Lung (tissue), 12 donors: Measurements from ENCODE around the gene RLN3. TPM values are rescaled to one million over a fixed set of nuclear protein-coding genes. Genes with fewer than 3 reads are reported as not detected.

Source experiments
- ATAC-seq: fragments of 200-7000 bp; cut with Tn5 transposase; one replicate; pipeline ENCODE4 v1.9.1; 2020; ENCODE audit warnings: moderate number of reproducible peaks; ENCODE audit not compliant: insufficient read depth, low FRiP score
- DNase-seq, 3 donors: peaks; one replicate each; pipeline ENCODE4 v3.0.0-alpha.2; 2013 to 2017
- H3K27ac ChIP-seq, 2 donors: one replicate each; pipeline ENCODE4 v1.5.1; 2013; ENCODE audit warnings: mild to moderate bottlenecking in 2 of 2, moderate library complexity in 2 of 2, control low read depth in 1 of 2, inconsistent platforms in 1 of 2, low read depth in 1 of 2, low read length in 1 of 2
- H3K27me3 ChIP-seq, 3 donors: one replicate each; pipeline ENCODE4 v1.5.1; 2013; ENCODE audit warnings: low read length in 2 of 3; ENCODE audit not compliant: control insufficient read depth in 3 of 3, insufficient read depth in 3 of 3
- H3K36me3 ChIP-seq, 4 donors: one replicate each; pipeline ENCODE4 v1.5.1; 2013; ENCODE audit warnings: low read length in 4 of 4, mild to moderate bottlenecking in 1 of 4, moderate library complexity in 1 of 4; ENCODE audit not compliant: control insufficient read depth in 4 of 4, insufficient read depth in 4 of 4
- H3K4me1 ChIP-seq, 5 donors: one replicate each; pipeline ENCODE4 v1.5.1; 2013; ENCODE audit warnings: low read length in 5 of 5, mild to moderate bottlenecking in 2 of 5, moderate library complexity in 1 of 5; ENCODE audit not compliant: control insufficient read depth in 5 of 5, insufficient read depth in 5 of 5
- H3K4me3 ChIP-seq: one replicate; pipeline ENCODE4 v1.5.1; 2013; ENCODE audit warnings: mild to moderate bottlenecking, control low read depth, moderate library complexity
- H3K9ac ChIP-seq, 2 donors: one replicate each; pipeline ENCODE4 v1.5.1; 2013; ENCODE audit warnings: low read length in 2 of 2, control low read depth in 1 of 2; ENCODE audit not compliant: insufficient read depth in 1 of 2
- H3K9me3 ChIP-seq, 4 donors: one replicate each; pipeline ENCODE4 v1.5.1; 2013; ENCODE audit warnings: low read length in 3 of 4, mild to moderate bottlenecking in 1 of 4, moderate library complexity in 1 of 4; ENCODE audit not compliant: control insufficient read depth in 4 of 4, insufficient read depth in 3 of 4
- CTCF ChIP-seq: IDR thresholded peaks from 2 replicates; pipeline ENCODE4 v1.5.1; 2012; ENCODE audit warnings: mild to moderate bottlenecking; ENCODE audit errors: control extremely low read depth, extremely low read depth
- WGBS, 2 donors: extraction: QIAGEN DNeasy Blood & Tissue Kit; methylation state at CpG; one replicate each; pipeline ENCODE4 v1.1.7; 2013; 5-methylcytosine and 5-hydroxymethylcytosine counted together
- polyA plus RNA-seq, 2 donors: library from polyadenylated mRNA; stranded (reverse); fragments of 200-250 nt; gene quantifications; one replicate each; pipeline ENCODE4 v1.2.1, GENCODE V29; 2013
- total RNA-seq, 2 donors: library from RNA; depleted of rRNA in 1 of 2; stranded (reverse); fragments of >200 nt in 1 of 2; gene quantifications; one replicate each; pipeline ENCODE4 v1.2.1, GENCODE V29; 2014 to 2021
- donor health status: control.
- donor health status: control.
- donor health status: Bipolar disorder and iron deficiency.
- donor health status: healthy.
- donor health status: DM: yes; HTN: yes; CAD: no.

RLN3 gene
- total and polyA plus RNA-seq, 4 donors = 0.50 to 0.52 TPM; not detected in 2

- Histone ChIP-seq H3K9me3 (no peaks in the 10 kb centered on the region), H3K36me3 (peaks cover 0 to 21% (median 7%) of the 10 kb centered on the region in 4 donors), H3K27ac (no peak overlapping the region), H3K27me3 (no peaks in the 10 kb centered on the region), H3K4me3 (no peak overlapping the region), H3K4me1 (peaks cover 0 to 18% (median 8%) of the 10 kb centered on the region in 5 donors), H3K9ac (no peak overlapping the region)
- WGBS, 2 donors = 71 to 83% methylated on average over 9 of the region's 9 CpGs
- ATAC-seq (no peak), DNase-seq (no peak)
- no peak for TF ChIP-seq CTCF
Observed at GRCh38 chr19:13981467-13981866, 46.5 kb upstream of the RLN3 start.

- Histone ChIP-seq H3K27ac (no peak overlapping the region), H3K9me3 (no peaks in the 10 kb centered on the region), H3K4me3 (no peak overlapping the region), H3K9ac (no peak overlapping the region), H3K36me3 (peaks cover 0 to 19% (median 6%) of the 10 kb centered on the region in 4 donors), H3K27me3 (no peaks in the 10 kb centered on the region), H3K4me1 (peaks cover 0 to 24% (median 12%) of the 10 kb centered on the region in 5 donors)
- DNase-seq (no peak), ATAC-seq (no peak)
- WGBS, 2 donors = 94 to 98% methylated on average over 17 of the region's 17 CpGs
- TF ChIP-seq CTCF = no peak
Observed at GRCh38 chr19:13981988-13982501, 45.9 kb upstream of the RLN3 start.

GRCh38 chr19:13982773-13983172 lies 45.2 kb upstream of the RLN3 start:
- peaks cover 0 to 24% (median 13%) of the 10 kb centered on the region in 5 donors for H3K4me1 ChIP-seq
- no peak for DNase-seq

More at GRCh38 chr19:13982773-13983172, 45.2 kb upstream of the RLN3 start:
- H3K4me3 ChIP-seq = no peak overlapping the region
- no peak for TF ChIP-seq CTCF
- 95 to 99% methylated on average over 9 of the region's 9 CpGs for WGBS, 2 donors
- no peak overlapping the region for H3K9ac ChIP-seq
- no peaks in the 10 kb centered on the region for H3K9me3 ChIP-seq
- peaks cover 0 to 17% (median 5%) of the 10 kb centered on the region in 4 donors for H3K36me3 ChIP-seq
- H3K27me3 ChIP-seq = no peaks in the 10 kb centered on the region
- no peak for ATAC-seq
- no peak overlapping the region for H3K27ac ChIP-seq
